HepG2 (cell line): Measurements from ENCODE around the gene SLC17A3. TPM values are rescaled to one million over a fixed set of nuclear protein-coding genes. Genes with fewer than 3 reads are reported as not detected.
A peak's percentile ranks its signal among the peaks of the same experiment; 100 is the strongest.

Source experiments
- CCAR2 ChIP-seq: fragments of 200-400 bp; formaldehyde crosslinking; optimal IDR thresholded peaks from 2 replicates; pipeline ENCODE3; 2018; ENCODE audit warnings: low read depth, mild to moderate bottlenecking, low read length, moderate library complexity
- GATA4 ChIP-seq: sonication (generic); IDR thresholded peaks from 2 replicates; pipeline ENCODE4 v1.6.1; 2016; ENCODE audit warnings: antibody characterized with exemption, low read depth, borderline replicate concordance
- GZF1 ChIP-seq: sonication (generic); formaldehyde crosslinking; IDR thresholded peaks from 2 replicates; pipeline ENCODE4 v1.5.1; 2020; ENCODE audit warnings: mild to moderate bottlenecking, missing genetic modification reagents
- HCFC1 ChIP-seq: fragments of 150-350 bp; IDR thresholded peaks from 2 replicates; pipeline ENCODE4 v1.6.1; 2014; ENCODE audit warnings: low read depth, low read length
- HNRNPL ChIP-seq: fragments of 200-400 bp; formaldehyde crosslinking; IDR thresholded peaks from 2 replicates; pipeline ENCODE4 v1.6.1; 2017; ENCODE audit warnings: mild to moderate bottlenecking, low read depth, low read length
- JARID2 ChIP-seq: sonication (generic); formaldehyde crosslinking; IDR thresholded peaks from 2 replicates; pipeline ENCODE4 v1.8.1; 2023; ENCODE audit warnings: missing genetic modification reagents, inconsistent platforms; ENCODE audit not compliant: insufficient replicate concordance
- KMT2A ChIP-seq: sonication (generic); formaldehyde crosslinking; IDR thresholded peaks from 2 replicates; pipeline ENCODE4 v1.4.0; 2020; ENCODE audit warnings: missing genetic modification reagents
- MTA3 ChIP-seq: sonication (generic); formaldehyde crosslinking; IDR thresholded peaks from 2 replicates; pipeline ENCODE4 v1.4.0; 2020; ENCODE audit warnings: missing genetic modification reagents
- SATB2 ChIP-seq: sonication (generic); formaldehyde crosslinking; IDR thresholded peaks from 2 replicates; pipeline ENCODE4 v1.5.0; 2020; ENCODE audit warnings: missing genetic modification reagents
- SP1 ChIP-seq, 2 experiments: fragments of 450-650 bp in 1 of 2; sonication (generic) in 1 of 2; formaldehyde crosslinking in 1 of 2; IDR thresholded peaks; 2 replicates each; pipeline versions ENCODE4 v1.4.0 to v1.6.1; 2016 to 2020; ENCODE audit warnings: missing genetic modification reagents in 1 of 2
- TOPORS ChIP-seq: sonication (generic); formaldehyde crosslinking; IDR thresholded peaks from 2 replicates; pipeline ENCODE4 v1.8.0; 2023; ENCODE audit warnings: mild to moderate bottlenecking, missing genetic modification reagents
- ZNF530 ChIP-seq: sonication (generic); formaldehyde crosslinking; IDR thresholded peaks from 2 replicates; pipeline ENCODE4 v1.5.0; 2020; ENCODE audit warnings: low read depth, mild to moderate bottlenecking, missing genetic modification reagents
- ZNF569 ChIP-seq: sonication (generic); formaldehyde crosslinking; IDR thresholded peaks from 2 replicates; pipeline ENCODE4 v1.5.0; 2020; ENCODE audit warnings: mild to moderate bottlenecking, missing genetic modification reagents, moderate library complexity, borderline replicate concordance
- ZNF766 ChIP-seq: sonication (generic); formaldehyde crosslinking; IDR thresholded peaks from 2 replicates; pipeline ENCODE4 v1.5.0; 2020; ENCODE audit warnings: missing genetic modification reagents, borderline replicate concordance
- ZNF768 ChIP-seq: sonication (generic); formaldehyde crosslinking; IDR thresholded peaks from 2 replicates; pipeline ENCODE4 v1.4.0; 2020; ENCODE audit warnings: missing genetic modification reagents
- ZNF788 ChIP-seq: sonication (generic); formaldehyde crosslinking; IDR thresholded peaks from 2 replicates; pipeline ENCODE4 v1.5.0; 2020; ENCODE audit warnings: mild to moderate bottlenecking, missing genetic modification reagents, borderline replicate concordance
- ZNF839 ChIP-seq: sonication (generic); formaldehyde crosslinking; IDR thresholded peaks from 2 replicates; pipeline ENCODE4 v1.4.0; 2020; ENCODE audit warnings: missing genetic modification reagents, mild to moderate bottlenecking, borderline replicate concordance
- ZSCAN20 ChIP-seq: sonication (generic); formaldehyde crosslinking; IDR thresholded peaks from 2 replicates; pipeline ENCODE4 v1.4.0; 2020; ENCODE audit warnings: missing genetic modification reagents, mild to moderate bottlenecking, borderline replicate concordance
- ZZZ3 ChIP-seq: sonication (generic); formaldehyde crosslinking; IDR thresholded peaks from 2 replicates; pipeline ENCODE4 v1.4.0; 2020; ENCODE audit warnings: missing genetic modification reagents, mild to moderate bottlenecking, borderline replicate concordance
- polyA plus RNA-seq, 8 experiments: library from polyadenylated mRNA; depleted of rRNA in 3 of 8; stranded (reverse) in 7 of 8; unstranded in 1 of 8; fragments of >200 nt; fragmentation: Illumina TruSeq in 4 of 8; extraction: Trizol in 4 of 8; gene quantifications; 2 replicates each; pipeline versions ENCODE4 v1.2.1 to v1.2.3, GENCODE V29; 2011 to 2016; ENCODE audit warnings: low read depth in 4 of 8, missing spikeins in 1 of 8, mixed read lengths in 1 of 8; ENCODE audit not compliant: insufficient read depth in 1 of 8
- total RNA-seq, 5 experiments: library from RNA; depleted of rRNA; stranded (reverse); fragments of >200 nt; fragmentation: Illumina TruSeq; extraction: Trizol; gene quantifications; 2 replicates each; pipeline ENCODE4 v1.2.3, GENCODE V29; 2016; ENCODE audit warnings: low read depth in 1 of 5
- TF ChIP-seq, protein P1 (sequence below): sonication (generic); IDR thresholded peaks from 2 replicates; pipeline ENCODE4 v1.6.1; 2016; ENCODE audit warnings: low read depth, borderline replicate concordance
- TF ChIP-seq, protein P2 (sequence below): sonication (generic); formaldehyde crosslinking; IDR thresholded peaks from 2 replicates; pipeline ENCODE4 v1.5.0; 2020; ENCODE audit warnings: missing genetic modification reagents
- TF ChIP-seq, protein P3 (sequence below): sonication (generic); formaldehyde crosslinking; IDR thresholded peaks from 2 replicates; pipeline ENCODE4 v1.4.0; 2020; ENCODE audit warnings: missing genetic modification reagents, borderline replicate concordance
- TF ChIP-seq, protein P4 (sequence below): sonication (generic); formaldehyde crosslinking; IDR thresholded peaks from 2 replicates; pipeline ENCODE4 v1.8.1; 2022; ENCODE audit warnings: mild to moderate bottlenecking, missing genetic modification reagents

SLC17A3 gene
- total and polyA plus RNA-seq, 2 of the 13 experiments (the other 11 are each of a cell fraction or from before 2014, with no cell fraction given) = 0.09 to 0.11 TPM

DNA sequence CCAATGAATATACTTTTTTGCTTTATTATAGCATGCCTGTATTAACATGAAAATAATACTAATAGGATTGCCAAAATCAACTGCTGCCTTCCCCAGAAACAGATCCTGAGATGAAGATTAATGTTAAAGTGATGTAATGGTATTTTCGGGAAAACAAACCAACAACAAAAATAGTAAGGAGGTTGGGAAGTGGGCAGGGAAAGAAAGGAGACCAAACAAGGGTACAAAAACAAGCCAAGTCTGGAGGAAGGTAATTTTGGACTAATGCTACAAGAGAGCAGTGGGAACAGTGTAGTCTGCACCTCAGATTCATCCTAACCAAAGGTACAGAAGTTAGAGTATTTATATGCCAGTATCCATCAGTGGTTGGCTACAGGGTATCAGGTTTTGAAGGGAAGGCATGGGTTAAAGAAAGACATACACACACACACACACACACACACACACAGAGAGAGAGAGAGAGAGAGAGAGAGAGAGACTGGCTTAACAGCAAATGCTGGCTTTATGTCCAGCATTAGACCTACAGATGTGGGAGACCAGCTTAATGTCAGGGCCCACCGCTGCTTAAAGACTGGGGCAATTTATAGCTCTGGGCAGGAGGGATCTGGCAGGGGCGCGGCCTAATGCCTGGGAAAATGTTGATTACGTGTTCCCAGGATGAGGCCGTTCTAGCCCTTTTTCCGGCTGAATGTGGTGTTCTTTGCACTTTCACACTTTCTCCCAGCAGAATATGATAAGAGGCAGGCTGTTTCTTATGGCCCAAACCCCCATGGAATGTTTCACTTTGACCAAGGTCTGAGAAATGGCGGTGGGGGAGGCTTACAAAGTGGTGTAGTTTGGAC is 38.4 kb downstream of the SLC17A3 start (continued):
- TF ChIP-seq GATA4 = peak; percentile 39; the same call in 1 of the 2 replicates
- TF ChIP-seq HCFC1 = no peak
- no peak for TF ChIP-seq MTA3 (CRISPR knock-in tag)
- TF ChIP-seq, protein P1, sequence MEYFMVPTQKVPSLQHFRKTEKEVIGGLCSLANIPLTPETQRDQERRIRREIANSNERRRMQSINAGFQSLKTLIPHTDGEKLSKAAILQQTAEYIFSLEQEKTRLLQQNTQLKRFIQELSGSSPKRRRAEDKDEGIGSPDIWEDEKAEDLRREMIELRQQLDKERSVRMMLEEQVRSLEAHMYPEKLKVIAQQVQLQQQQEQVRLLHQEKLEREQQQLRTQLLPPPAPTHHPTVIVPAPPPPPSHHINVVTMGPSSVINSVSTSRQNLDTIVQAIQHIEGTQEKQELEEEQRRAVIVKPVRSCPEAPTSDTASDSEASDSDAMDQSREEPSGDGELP = peak; percentile 18; the same call in 1 of the 2 replicates
- TF ChIP-seq JARID2 (CRISPR knock-in tag) = no peak
- TF ChIP-seq SP1 (IDR thresholded peaks at IDR 0.05) = no peak
- no peak for TF ChIP-seq SP1 (CRISPR knock-in tag; IDR thresholded peaks at IDR 0.05)
- peak; percentile 70; the same call in 1 of the 2 replicates for TF ChIP-seq ZNF788 (CRISPR knock-in tag)
- no peak for TF ChIP-seq ZNF768 (CRISPR knock-in tag)
- TF ChIP-seq SATB2 (CRISPR knock-in tag) = no peak
- TF ChIP-seq CCAR2 = no peak
- TF ChIP-seq, protein P2, sequence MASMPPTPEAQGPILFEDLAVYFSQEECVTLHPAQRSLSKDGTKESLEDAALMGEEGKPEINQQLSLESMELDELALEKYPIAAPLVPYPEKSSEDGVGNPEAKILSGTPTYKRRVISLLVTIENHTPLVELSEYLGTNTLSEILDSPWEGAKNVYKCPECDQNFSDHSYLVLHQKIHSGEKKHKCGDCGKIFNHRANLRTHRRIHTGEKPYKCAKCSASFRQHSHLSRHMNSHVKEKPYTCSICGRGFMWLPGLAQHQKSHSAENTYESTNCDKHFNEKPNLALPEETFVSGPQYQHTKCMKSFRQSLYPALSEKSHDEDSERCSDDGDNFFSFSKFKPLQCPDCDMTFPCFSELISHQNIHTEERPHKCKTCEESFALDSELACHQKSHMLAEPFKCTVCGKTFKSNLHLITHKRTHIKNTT (CRISPR knock-in tag) = no peak
- TF ChIP-seq, protein P3, sequence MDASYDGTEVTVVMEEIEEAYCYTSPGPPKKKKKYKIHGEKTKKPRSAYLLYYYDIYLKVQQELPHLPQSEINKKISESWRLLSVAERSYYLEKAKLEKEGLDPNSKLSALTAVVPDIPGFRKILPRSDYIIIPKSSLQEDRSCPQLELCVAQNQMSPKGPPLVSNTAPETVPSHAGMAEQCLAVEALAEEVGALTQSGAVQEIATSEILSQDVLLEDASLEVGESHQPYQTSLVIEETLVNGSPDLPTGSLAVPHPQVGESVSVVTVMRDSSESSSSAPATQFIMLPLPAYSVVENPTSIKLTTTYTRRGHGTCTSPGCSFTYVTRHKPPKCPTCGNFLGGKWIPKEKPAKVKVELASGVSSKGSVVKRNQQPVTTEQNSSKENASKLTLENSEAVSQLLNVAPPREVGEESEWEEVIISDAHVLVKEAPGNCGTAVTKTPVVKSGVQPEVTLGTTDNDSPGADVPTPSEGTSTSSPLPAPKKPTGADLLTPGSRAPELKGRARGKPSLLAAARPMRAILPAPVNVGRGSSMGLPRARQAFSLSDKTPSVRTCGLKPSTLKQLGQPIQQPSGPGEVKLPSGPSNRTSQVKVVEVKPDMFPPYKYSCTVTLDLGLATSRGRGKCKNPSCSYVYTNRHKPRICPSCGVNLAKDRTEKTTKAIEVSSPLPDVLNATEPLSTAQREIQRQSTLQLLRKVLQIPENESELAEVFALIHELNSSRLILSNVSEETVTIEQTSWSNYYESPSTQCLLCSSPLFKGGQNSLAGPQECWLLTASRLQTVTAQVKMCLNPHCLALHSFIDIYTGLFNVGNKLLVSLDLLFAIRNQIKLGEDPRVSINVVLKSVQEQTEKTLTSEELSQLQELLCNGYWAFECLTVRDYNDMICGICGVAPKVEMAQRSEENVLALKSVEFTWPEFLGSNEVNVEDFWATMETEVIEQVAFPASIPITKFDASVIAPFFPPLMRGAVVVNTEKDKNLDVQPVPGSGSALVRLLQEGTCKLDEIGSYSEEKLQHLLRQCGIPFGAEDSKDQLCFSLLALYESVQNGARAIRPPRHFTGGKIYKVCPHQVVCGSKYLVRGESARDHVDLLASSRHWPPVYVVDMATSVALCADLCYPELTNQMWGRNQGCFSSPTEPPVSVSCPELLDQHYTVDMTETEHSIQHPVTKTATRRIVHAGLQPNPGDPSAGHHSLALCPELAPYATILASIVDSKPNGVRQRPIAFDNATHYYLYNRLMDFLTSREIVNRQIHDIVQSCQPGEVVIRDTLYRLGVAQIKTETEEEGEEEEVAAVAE (CRISPR knock-in tag) = no peak
- no peak for TF ChIP-seq HNRNPL
- TF ChIP-seq KMT2A (CRISPR knock-in tag) = no peak
- TF ChIP-seq ZSCAN20 (CRISPR knock-in tag) = no peak
- TF ChIP-seq ZNF569 (CRISPR knock-in tag) = no peak
- TF ChIP-seq, protein P4, sequence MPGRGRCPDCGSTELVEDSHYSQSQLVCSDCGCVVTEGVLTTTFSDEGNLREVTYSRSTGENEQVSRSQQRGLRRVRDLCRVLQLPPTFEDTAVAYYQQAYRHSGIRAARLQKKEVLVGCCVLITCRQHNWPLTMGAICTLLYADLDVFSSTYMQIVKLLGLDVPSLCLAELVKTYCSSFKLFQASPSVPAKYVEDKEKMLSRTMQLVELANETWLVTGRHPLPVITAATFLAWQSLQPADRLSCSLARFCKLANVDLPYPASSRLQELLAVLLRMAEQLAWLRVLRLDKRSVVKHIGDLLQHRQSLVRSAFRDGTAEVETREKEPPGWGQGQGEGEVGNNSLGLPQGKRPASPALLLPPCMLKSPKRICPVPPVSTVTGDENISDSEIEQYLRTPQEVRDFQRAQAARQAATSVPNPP (CRISPR knock-in tag) = no peak
- TF ChIP-seq ZZZ3 (CRISPR knock-in tag) = peak; percentile 68; the same call in 1 of the 2 replicates
- TF ChIP-seq GZF1 = no peak
- no peak for TF ChIP-seq ZNF839 (CRISPR knock-in tag)
- TF ChIP-seq ZNF766 (CRISPR knock-in tag) = no peak
- TF ChIP-seq ZNF530 (CRISPR knock-in tag) = no peak
- TF ChIP-seq TOPORS (CRISPR knock-in tag) = no peak
